Measurements from ENCODE around the gene PROK2.

DNA sequence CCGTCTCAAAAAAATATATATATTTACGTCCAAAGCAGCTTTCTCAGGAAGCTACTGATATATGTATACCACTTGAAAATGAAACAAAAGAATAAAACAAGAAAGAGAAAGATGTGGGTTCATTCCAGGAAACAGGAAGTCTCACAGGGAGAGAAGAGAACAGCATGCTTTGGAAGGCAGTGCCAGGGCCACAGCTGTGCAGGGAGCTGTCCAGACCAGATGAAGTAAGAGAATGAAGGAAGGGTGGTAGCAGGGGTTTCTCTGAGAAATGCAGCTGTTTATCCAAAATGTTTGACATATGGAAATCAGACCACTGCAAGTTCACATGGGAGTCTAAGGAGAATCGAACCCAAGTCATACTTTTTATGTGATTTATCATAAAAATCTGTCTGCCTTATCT is 40.2 kb downstream of the PROK2 start:
- TF ChIP-seq, protein P1, sequence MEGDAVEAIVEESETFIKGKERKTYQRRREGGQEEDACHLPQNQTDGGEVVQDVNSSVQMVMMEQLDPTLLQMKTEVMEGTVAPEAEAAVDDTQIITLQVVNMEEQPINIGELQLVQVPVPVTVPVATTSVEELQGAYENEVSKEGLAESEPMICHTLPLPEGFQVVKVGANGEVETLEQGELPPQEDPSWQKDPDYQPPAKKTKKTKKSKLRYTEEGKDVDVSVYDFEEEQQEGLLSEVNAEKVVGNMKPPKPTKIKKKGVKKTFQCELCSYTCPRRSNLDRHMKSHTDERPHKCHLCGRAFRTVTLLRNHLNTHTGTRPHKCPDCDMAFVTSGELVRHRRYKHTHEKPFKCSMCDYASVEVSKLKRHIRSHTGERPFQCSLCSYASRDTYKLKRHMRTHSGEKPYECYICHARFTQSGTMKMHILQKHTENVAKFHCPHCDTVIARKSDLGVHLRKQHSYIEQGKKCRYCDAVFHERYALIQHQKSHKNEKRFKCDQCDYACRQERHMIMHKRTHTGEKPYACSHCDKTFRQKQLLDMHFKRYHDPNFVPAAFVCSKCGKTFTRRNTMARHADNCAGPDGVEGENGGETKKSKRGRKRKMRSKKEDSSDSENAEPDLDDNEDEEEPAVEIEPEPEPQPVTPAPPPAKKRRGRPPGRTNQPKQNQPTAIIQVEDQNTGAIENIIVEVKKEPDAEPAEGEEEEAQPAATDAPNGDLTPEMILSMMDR (IDR thresholded peaks at IDR 0.05): no peak
- no peak for TF ChIP-seq POLR2A (IDR thresholded peaks at IDR 0.05)

All from lower leg skin (tissue), 3 donors.